OCI-LY3 (cell line): ENCODE measurements around the gene ST6GALNAC1.

Experiments used
- H2AFZ ChIP-seq: fragments of 200-600, 300-600 bp; shearing (Covaris generic); 2 replicates; pipeline ENCODE4 v1.6.0; 2014; ENCODE audit warnings: antibody characterized with exemption, low read depth, low read length
- H3K27ac ChIP-seq: fragments of 200-600, 300-600 bp; sonication (generic); 2 replicates; pipeline ENCODE4 v1.5.1; 2014; ENCODE audit warnings: mild to moderate bottlenecking, low read length, moderate library complexity, mixed read lengths
- H3K27me3 ChIP-seq: fragments of 200-600, 300-600 bp; sonication (generic); 2 replicates; pipeline ENCODE4 v1.6.1; 2014; ENCODE audit warnings: low read depth, low read length, mixed read lengths
- H3K36me3 ChIP-seq: fragments of 200-600, 300-600 bp; sonication (generic); replicated peaks from 2 replicates; pipeline ENCODE3; 2014; ENCODE audit warnings: low read depth, low read length, mixed read lengths
- H3K4me1 ChIP-seq: fragments of 300-600, 200-600 bp; sonication (generic); 2 replicates; pipeline ENCODE4 v1.6.1; 2014; ENCODE audit warnings: low read length, mixed read lengths
- H3K4me2 ChIP-seq: fragments of 200-600, 300-600 bp; sonication (generic); 2 replicates; pipeline ENCODE4 v1.6.1; 2014; ENCODE audit warnings: low read length, mixed read lengths
- H3K4me3 ChIP-seq: fragments of 300-600, 200-600 bp; sonication (generic); 2 replicates; pipeline ENCODE4 v1.5.1; 2014; ENCODE audit warnings: antibody characterized with exemption, mild to moderate bottlenecking, low read length, moderate library complexity
- H3K79me2 ChIP-seq: fragments of 300-600, 200-600 bp; shearing (Covaris generic); 2 replicates; pipeline ENCODE4 v1.6.1; 2014; ENCODE audit warnings: mild to moderate bottlenecking, low read length, mixed read lengths
- H3K9ac ChIP-seq: fragments of 300-600, 200-600 bp; shearing (Covaris generic); 2 replicates; pipeline ENCODE4 v1.6.0; 2014; ENCODE audit warnings: mild to moderate bottlenecking, low read length, moderate library complexity
- H3K9me3 ChIP-seq: fragments of 200-600, 300-600 bp; shearing (Covaris generic); 2 replicates; pipeline ENCODE4 v1.6.1; 2014; ENCODE audit warnings: low read length, mixed read lengths; ENCODE audit not compliant: insufficient read depth
- H4K20me1 ChIP-seq: fragments of 200-600, 300-600 bp; sonication (generic); 2 replicates; pipeline ENCODE4 v1.6.1; 2016; ENCODE audit warnings: low read length, mixed read lengths; ENCODE audit not compliant: insufficient read depth
- CTCF ChIP-seq: fragments of 200-600, 300-600 bp; sonication (generic); IDR thresholded peaks from 2 replicates; pipeline ENCODE4 v1.5.1; 2014; ENCODE audit warnings: antibody characterized with exemption, low read length, low read depth
- EZH2phosphoT487 ChIP-seq: fragments of 200-600 bp; shearing (Covaris generic); IDR thresholded peaks from 2 replicates; pipeline ENCODE4 v1.6.1; 2018; ENCODE audit warnings: antibody characterized with exemption, mixed run types, low read depth

Gene ST6GALNAC1

GRCh38 chr17:76594690-76595089 is 48.9 kb downstream of the ST6GALNAC1 start:
- Histone ChIP-seq H3K4me1 (no peaks in the 10 kb centered on the region), H3K36me3 (no peaks in the 10 kb centered on the region), H2AFZ (no peak overlapping the region), H3K27me3 (0 out of 2 replicates have a peak, but pooled peaks cover 3% of the 10 kb centered on the region), H3K27ac (no peak overlapping the region), H3K4me3 (no peak overlapping the region), H4K20me1 (no peaks in the 10 kb centered on the region), H3K79me2 (no peaks in the 10 kb centered on the region), H3K9ac (no peak overlapping the region), H3K4me2 (no peak overlapping the region), H3K9me3 (no peaks in the 10 kb centered on the region)
- no peak for TF ChIP-seq CTCF
- TF ChIP-seq EZH2phosphoT487: no peak

GRCh38 chr17:76593959-76594358 is 49.6 kb downstream of the ST6GALNAC1 start:
- Histone ChIP-seq H3K9ac (no peak overlapping the region), H3K27ac (no peak overlapping the region), H3K9me3 (no peaks in the 10 kb centered on the region), H3K27me3 (0 out of 2 replicates have a peak, but pooled peaks cover 3% of the 10 kb centered on the region), H3K4me3 (no peak overlapping the region), H3K4me1 (no peaks in the 10 kb centered on the region), H4K20me1 (no peaks in the 10 kb centered on the region), H3K36me3 (no peaks in the 10 kb centered on the region), H2AFZ (no peak overlapping the region), H3K79me2 (no peaks in the 10 kb centered on the region), H3K4me2 (no peak overlapping the region)
- no peak for TF ChIP-seq EZH2phosphoT487
- TF ChIP-seq CTCF: no peak

GRCh38 chr17:76593384-76593826 is 50.2 kb downstream of the ST6GALNAC1 start:
- Histone ChIP-seq H3K4me2 (no peak overlapping the region), H4K20me1 (no peaks in the 10 kb centered on the region), H2AFZ (no peak overlapping the region), H3K9me3 (no peaks in the 10 kb centered on the region), H3K36me3 (no peaks in the 10 kb centered on the region), H3K4me3 (no peak overlapping the region), H3K79me2 (no peaks in the 10 kb centered on the region), H3K27me3 (0 out of 2 replicates have a peak, but pooled peaks cover 3% of the 10 kb centered on the region), H3K27ac (no peak overlapping the region), H3K4me1 (no peaks in the 10 kb centered on the region), H3K9ac (no peak overlapping the region)
- TF ChIP-seq EZH2phosphoT487: no peak
- TF ChIP-seq CTCF: no peak

GRCh38 chr17:76588182-76588581 is 55.4 kb downstream of the ST6GALNAC1 start:
- H3K36me3 ChIP-seq: no peaks in the 10 kb centered on the region
- H3K4me1 ChIP-seq: no peaks in the 10 kb centered on the region
- H3K27me3 ChIP-seq: no peaks in the 10 kb centered on the region

More at GRCh38 chr17:76588182-76588581, 55.4 kb downstream of the ST6GALNAC1 start:
- Histone ChIP-seq H3K9me3 (no peaks in the 10 kb centered on the region), H3K27ac (no peak overlapping the region), H2AFZ (no peak overlapping the region), H3K9ac (no peak overlapping the region), H4K20me1 (no peaks in the 10 kb centered on the region), H3K4me2 (no peak overlapping the region), H3K4me3 (no peak overlapping the region), H3K79me2 (no peaks in the 10 kb centered on the region)
- no peak for TF ChIP-seq EZH2phosphoT487
- TF ChIP-seq CTCF: no peak
